Thyroid gland (tissue), 4 donors: ENCODE measurements around the gene TLR4.

Experiments used
- POLR2A ChIP-seq, 2 donors: fragments of 450-650 bp; IDR thresholded peaks; one replicate each; pipeline ENCODE4 v1.6.1; 2017; ENCODE audit warnings: antibody characterized with exemption in 2 of 2, mild to moderate bottlenecking in 2 of 2, moderate library complexity in 1 of 2
- TF ChIP-seq, protein P1 (sequence below), 6 experiments: fragments of 200-600 bp in 3 of 6; fragments of 450-650 bp in 3 of 6; sonication (generic) in 3 of 6; IDR thresholded peaks; one replicate each; pipeline ENCODE4 v1.5.1; 2016 to 2019; ENCODE audit warnings: antibody characterized with exemption in 6 of 6, mild to moderate bottlenecking in 2 of 6, inconsistent platforms in 1 of 6, moderate library complexity in 1 of 6

DNA sequence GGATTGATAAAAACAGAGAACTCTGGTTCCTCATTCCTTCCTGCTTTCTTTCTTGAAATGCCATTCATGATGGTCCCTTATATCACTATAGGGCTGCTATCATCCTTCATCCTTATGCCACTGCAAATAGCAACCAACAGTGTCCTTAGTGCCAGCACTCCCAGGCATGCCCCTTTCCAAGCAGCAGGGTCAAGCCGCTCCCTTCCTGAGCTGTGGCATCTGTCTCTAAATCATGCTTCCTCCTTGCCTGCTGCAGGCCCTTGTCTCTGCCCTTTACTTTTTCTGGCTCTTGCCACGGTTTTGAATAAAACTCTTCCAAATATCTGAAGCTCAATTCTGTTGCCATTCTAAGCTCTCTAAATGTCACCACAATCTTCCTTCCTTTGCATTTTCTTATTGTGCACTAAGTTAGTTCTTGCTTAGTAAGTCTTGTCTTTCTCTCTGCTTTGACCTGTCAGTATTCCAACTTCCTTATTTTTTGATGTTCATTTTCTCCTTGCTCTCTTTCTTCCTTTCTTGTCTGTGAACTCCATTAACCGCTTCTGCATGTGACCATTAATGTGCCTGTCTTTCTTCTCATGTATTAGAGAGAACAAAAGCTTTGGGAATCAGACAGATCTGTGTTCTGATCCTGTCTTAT, 19.9 kb downstream of the TLR4 start:
- TF ChIP-seq, protein P1, sequence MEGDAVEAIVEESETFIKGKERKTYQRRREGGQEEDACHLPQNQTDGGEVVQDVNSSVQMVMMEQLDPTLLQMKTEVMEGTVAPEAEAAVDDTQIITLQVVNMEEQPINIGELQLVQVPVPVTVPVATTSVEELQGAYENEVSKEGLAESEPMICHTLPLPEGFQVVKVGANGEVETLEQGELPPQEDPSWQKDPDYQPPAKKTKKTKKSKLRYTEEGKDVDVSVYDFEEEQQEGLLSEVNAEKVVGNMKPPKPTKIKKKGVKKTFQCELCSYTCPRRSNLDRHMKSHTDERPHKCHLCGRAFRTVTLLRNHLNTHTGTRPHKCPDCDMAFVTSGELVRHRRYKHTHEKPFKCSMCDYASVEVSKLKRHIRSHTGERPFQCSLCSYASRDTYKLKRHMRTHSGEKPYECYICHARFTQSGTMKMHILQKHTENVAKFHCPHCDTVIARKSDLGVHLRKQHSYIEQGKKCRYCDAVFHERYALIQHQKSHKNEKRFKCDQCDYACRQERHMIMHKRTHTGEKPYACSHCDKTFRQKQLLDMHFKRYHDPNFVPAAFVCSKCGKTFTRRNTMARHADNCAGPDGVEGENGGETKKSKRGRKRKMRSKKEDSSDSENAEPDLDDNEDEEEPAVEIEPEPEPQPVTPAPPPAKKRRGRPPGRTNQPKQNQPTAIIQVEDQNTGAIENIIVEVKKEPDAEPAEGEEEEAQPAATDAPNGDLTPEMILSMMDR (IDR thresholded peaks at IDR 0.05): no peak
- TF ChIP-seq POLR2A (IDR thresholded peaks at IDR 0.05): no peak
